Activated CD4-positive, alpha-beta memory T cell treated with anti-CD3 and anti-CD28 coated beads, Interleukin-2, amount 10 ng/mL, durations not matched to agents 7 days and 5 days (primary cell): Measurements from ENCODE around the gene RAB5B. TPM values are rescaled to one million over a fixed set of nuclear protein-coding genes. Genes with fewer than 3 reads are reported as not detected.
"Not testable (repeated sequence)": the region's sequence is repeated elsewhere in the genome, so short reads cannot be mapped to it uniquely, and the experiment has no call there.

Experiments
- CTCF ChIA-PET: fragments of 350-600 bp; sonication (Branson Sonifier 250); formaldehyde crosslinking; loops from one replicate; lab custom pipeline; 2021; ENCODE audit warnings: antibody characterized with exemption, inconsistent platforms; lab: Charles Lee
- POLR2A ChIA-PET: fragments of 350-600 bp; sonication (Branson Sonifier 250); formaldehyde crosslinking; loops from one replicate; lab custom pipeline; 2021; ENCODE audit warnings: antibody characterized with exemption; lab: Charles Lee
- DNase-seq: peaks from one replicate; pipeline ENCODE4 v3.0.0-alpha.2; 2020
- H3K27ac Mint-ChIP-seq: one replicate; pipeline ENCODE4 v1.8.0; 2021; ENCODE audit warnings: mild to moderate bottlenecking, mixed read lengths
- H3K27me3 Mint-ChIP-seq: one replicate; pipeline ENCODE4 v1.8.0; 2021; ENCODE audit warnings: mixed read lengths
- H3K36me3 Mint-ChIP-seq: one replicate; pipeline ENCODE4 v1.8.0; 2021; ENCODE audit warnings: low read depth, mixed read lengths
- H3K4me1 Mint-ChIP-seq: one replicate; pipeline ENCODE4 v1.8.0; 2021; ENCODE audit warnings: mixed read lengths
- H3K4me3 Mint-ChIP-seq: one replicate; pipeline ENCODE4 v1.8.0; 2021; ENCODE audit warnings: mild to moderate bottlenecking, mixed read lengths
- H3K9me3 Mint-ChIP-seq: one replicate; pipeline ENCODE4 v1.8.0; 2021; ENCODE audit warnings: mixed read lengths
- total RNA-seq, 2 experiments: library from RNA; stranded (reverse); gene quantifications; one replicate each; pipeline ENCODE4 v1.2.3, GENCODE V29; 2021

The RAB5B gene
- total RNA-seq, 2 experiments from 2014 or later = 70.1 to 71.5 TPM

DNA sequence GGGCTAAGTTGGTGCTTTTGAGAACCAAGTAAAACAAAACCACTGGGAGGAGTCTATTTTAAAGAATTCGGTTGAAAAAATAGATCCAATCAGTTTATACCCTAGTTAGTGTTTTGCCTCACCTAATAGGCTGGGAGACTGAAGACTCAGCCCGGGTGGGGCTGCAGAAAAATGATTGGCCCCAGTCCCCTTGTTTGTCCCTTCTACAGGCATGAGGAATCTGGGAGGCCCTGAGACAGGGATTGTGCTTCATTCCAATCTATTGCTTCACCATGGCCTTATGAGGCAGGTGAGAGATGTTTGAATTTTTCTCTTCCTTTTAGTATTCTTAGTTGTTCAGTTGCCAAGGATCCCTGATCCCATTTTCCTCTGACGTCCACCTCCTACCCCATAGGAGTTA lies 1.8 kb upstream of the RAB5B start:
- peaks cover 36% of the 10 kb centered on the region for H3K4me1 Mint-ChIP-seq
- H3K36me3 Mint-ChIP-seq = peaks cover 51% of the 10 kb centered on the region
- H3K27ac Mint-ChIP-seq = no peak overlapping the region
- no peak for DNase-seq
- POLR2A ChIA-PET = interaction anchor here (2.9 to 3.3 kb wide), 2 partner anchors 15 to 132 kb away, joined by 13 to 37 read pairs; partner anchors contain the start of gene PA2G4
- H3K4me3 Mint-ChIP-seq = no peak overlapping the region
- no peaks in the 10 kb centered on the region for H3K27me3 Mint-ChIP-seq
- no peaks in the 10 kb centered on the region for H3K9me3 Mint-ChIP-seq
- CTCF ChIA-PET = no interaction called here

DNA sequence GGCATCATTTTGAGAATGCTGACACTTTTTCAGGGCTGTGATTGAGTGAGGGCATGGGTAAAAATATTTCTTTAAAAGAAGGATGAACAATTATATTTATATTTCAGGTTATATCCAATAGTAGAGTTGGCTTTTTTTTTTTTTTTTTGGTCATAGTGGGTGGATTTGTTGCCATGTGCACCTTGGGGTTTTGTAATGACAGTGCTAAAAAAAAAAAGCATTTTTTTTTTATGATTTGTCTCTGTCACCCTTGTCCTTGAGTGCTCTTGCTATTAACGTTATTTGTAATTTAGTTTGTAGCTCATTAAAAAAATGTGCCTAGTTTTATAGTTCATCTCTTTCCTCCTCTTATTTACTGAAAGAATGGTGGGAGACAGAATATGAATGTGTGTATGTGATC lies 1.4 kb upstream of the RAB5B start:
- ChIA-PET POLR2A (interaction anchor here (2.9 to 3.3 kb wide), 2 partner anchors 16 to 131 kb away, joined by 13 to 37 read pairs; partner anchors contain the start of gene PA2G4), CTCF (no interaction called here)
- no peak overlapping the region for H3K27ac Mint-ChIP-seq
- peaks cover 38% of the 10 kb centered on the region for H3K4me1 Mint-ChIP-seq
- H3K36me3 Mint-ChIP-seq = peaks cover 50% of the 10 kb centered on the region
- no peak for DNase-seq
- H3K4me3 Mint-ChIP-seq = no peak overlapping the region
- H3K9me3 Mint-ChIP-seq = no peaks in the 10 kb centered on the region
- no peaks in the 10 kb centered on the region for H3K27me3 Mint-ChIP-seq

DNA sequence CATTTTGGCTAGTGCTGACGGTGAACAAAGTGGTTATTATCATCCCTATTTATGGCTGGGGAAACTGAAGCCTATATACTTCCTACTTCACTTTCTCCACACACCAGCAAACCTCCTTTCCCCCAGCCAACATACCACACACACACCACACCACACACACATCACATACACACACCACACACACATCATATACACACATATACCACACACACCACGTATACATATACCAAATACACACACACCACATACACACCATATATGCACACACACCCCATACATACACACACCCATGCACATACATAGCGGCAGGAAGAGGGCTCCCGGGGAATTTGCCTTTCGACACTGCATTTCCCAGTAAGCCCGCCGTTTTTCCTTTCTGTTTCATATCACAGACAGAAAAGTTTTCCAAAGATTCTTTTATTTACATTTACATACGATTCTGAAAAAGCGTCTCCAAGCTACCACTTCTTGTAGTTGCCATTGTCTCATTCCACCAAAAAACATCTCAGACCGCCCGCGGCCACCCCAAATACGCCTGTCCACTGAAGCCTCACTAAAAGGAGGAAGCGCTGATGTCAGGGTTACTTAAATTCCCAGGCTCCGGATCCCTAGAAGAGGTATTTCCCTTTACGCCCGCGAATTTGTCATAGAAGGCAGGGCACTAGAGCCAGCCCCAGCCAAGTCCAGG lies 823 bp upstream of the RAB5B start:
- Mint-ChIP-seq H3K27ac (no peak overlapping the region), H3K4me3 (no peak overlapping the region), H3K27me3 (no peaks in the 10 kb centered on the region), H3K9me3 (no peaks in the 10 kb centered on the region), H3K36me3 (peaks cover 44% of the 10 kb centered on the region), H3K4me1 (peaks cover 35% of the 10 kb centered on the region)
- CTCF ChIA-PET = interaction anchor here (0.7 to 3.6 kb wide), 23 partner anchors 9 to 1648 kb away, joined by 3 to 26 read pairs (median 7); partner anchors contain the start of genes BLOC1S1, COPZ1, ERBB3 and ORMDL2
- peak; percentile 19 for DNase-seq
- POLR2A ChIA-PET = interaction anchor here (0.6 to 3.3 kb wide), 26 partner anchors 9 to 386 kb away, joined by 3 to 37 read pairs (median 10); partner anchors contain the start of genes CD63, CNPY2, DGKA and DNAJC14

DNA sequence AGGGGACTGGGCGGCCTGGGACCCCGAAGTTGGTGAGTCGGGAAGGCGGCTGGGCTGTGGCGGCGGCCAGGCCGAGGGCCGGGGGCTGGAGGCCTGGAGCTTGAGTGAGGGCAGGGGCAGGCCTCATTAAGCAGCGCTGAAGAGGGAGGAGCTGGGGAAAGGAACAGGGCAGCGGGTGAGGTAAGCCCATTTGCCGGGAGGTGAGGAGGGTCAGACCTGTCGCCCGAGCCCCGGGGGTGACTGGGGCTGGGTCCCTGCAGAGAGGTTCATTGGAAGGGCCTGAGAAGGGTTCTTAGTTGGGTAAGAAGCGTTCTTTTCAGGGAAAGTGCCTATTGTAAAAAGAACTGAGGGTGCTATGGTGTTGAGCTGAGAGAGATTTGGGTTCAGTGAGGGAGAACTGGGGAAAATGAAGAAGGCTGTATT lies 441 bp downstream of the RAB5B start:
- H3K27ac Mint-ChIP-seq = no peak overlapping the region
- no peaks in the 10 kb centered on the region for H3K27me3 Mint-ChIP-seq
- no peak for DNase-seq
- H3K9me3 Mint-ChIP-seq = no peaks in the 10 kb centered on the region
- peaks cover 28% of the 10 kb centered on the region for H3K4me1 Mint-ChIP-seq
- no peak overlapping the region for H3K4me3 Mint-ChIP-seq
- CTCF ChIA-PET = interaction anchor here (0.5 to 3.6 kb wide), 28 partner anchors 8 to 1649 kb away, joined by 3 to 26 read pairs (median 6); partner anchors contain the start of genes BLOC1S1, COPZ1, DNAJC14 and ERBB3
- peaks cover 44% of the 10 kb centered on the region for H3K36me3 Mint-ChIP-seq
- POLR2A ChIA-PET = interaction anchor here (0.5 to 3.3 kb wide), 40 partner anchors 8 to 1536 kb away, joined by 3 to 37 read pairs (median 6); partner anchors contain the start of genes ANKRD52, CD63, CNPY2 and DGKA

DNA sequence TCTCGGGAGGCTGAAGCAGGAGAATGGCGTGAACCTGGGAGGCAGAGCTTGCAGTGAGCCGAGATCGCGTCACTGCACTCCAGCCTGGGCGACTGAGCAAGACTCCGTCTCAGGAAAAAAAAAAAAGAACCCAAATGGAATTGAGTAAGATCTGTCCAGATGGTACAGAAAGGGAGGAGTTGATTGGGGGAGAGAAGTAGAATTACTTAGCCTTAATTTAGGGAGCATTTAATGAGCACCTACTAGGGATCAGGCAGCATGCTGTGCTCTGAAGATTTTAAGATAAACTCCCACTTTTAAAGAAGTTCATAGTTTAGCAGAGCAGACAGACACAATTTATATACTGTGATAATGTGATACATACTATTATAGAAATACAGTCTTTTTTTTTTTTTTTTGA lies 4.5 kb downstream of the RAB5B start:
- Mint-ChIP-seq H3K4me1 (peaks cover 18% of the 10 kb centered on the region), H3K9me3 (no peaks in the 10 kb centered on the region), H3K27ac (no peak overlapping the region), H3K27me3 (no peaks in the 10 kb centered on the region), H3K36me3 (peaks cover 38% of the 10 kb centered on the region), H3K4me3 (no peak overlapping the region)
- ChIA-PET POLR2A (no interaction called here), CTCF (interaction anchor here (0.6 kb wide), 1 partner anchor 63 kb away, joined by 3 read pairs; no protein-coding TSS in a partner anchor)
- DNase-seq = no peak

DNA sequence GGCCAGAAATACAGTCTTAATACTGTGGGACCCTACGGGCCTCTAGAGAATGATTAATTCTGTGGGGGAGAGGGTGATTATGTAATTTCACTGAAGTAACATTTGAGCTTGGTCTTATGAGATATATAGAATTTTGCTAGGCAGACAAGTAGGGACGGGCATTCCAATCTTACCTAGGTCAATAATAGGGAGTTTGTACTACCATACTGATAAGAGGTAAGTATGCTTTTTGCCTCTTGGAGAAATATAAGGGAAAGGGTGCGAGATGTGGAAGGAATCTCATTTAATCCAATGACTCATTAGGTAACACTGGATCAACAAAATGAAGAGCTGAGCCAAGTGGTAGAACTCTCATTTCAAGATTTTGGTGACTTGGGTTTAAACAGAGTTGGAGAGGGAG lies 5.2 kb downstream of the RAB5B start:
- CTCF ChIA-PET = no interaction called here
- peaks cover 43% of the 10 kb centered on the region for H3K36me3 Mint-ChIP-seq
- H3K27me3 Mint-ChIP-seq = no peaks in the 10 kb centered on the region
- no peak for DNase-seq
- H3K4me1 Mint-ChIP-seq = peaks cover 18% of the 10 kb centered on the region
- no peak overlapping the region for H3K4me3 Mint-ChIP-seq
- H3K27ac Mint-ChIP-seq = no peak overlapping the region
- H3K9me3 Mint-ChIP-seq = no peaks in the 10 kb centered on the region
- POLR2A ChIA-PET = interaction anchor here (1.2 kb wide), 1 partner anchor 17 kb away, joined by 3 read pairs; no protein-coding TSS in a partner anchor

DNA sequence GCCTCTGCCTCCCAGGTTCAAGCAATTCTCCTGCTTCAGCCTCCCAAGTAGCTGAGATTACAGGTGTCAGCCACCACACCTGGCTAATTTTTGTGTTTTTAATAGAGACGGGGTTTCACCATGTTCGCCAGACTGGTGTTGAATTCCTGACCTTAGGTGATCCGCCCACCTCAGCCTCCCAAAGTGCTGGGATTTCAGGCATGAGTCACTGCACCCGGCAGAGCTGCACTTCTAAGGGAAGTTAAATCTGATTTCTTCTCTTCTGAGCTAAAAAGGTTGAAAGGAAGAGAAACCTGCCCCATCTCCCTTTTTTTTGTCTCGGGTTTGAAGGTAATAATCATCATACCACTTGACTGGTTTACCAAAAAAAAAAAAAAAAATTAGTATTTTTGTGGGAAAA lies 8.0 kb downstream of the RAB5B start:
- H3K9me3 Mint-ChIP-seq, H3K4me1 Mint-ChIP-seq, H3K4me3 Mint-ChIP-seq, H3K27ac Mint-ChIP-seq, H3K27me3 Mint-ChIP-seq, DNase-seq: not testable (repeated sequence)
- ChIA-PET POLR2A (interaction anchor here (1.7 to 2.0 kb wide), 2 partner anchors 8 to 14 kb away, joined by 4 to 15 read pairs; partner anchors contain the start of gene RAB5B), CTCF (interaction anchor here (1.4 to 3.9 kb wide), 4 partner anchors 8 to 26 kb away, joined by 3 to 32 read pairs (median 8); partner anchors contain the start of gene RAB5B)
- H3K36me3 Mint-ChIP-seq = peaks cover 33% of the 10 kb centered on the region

DNA sequence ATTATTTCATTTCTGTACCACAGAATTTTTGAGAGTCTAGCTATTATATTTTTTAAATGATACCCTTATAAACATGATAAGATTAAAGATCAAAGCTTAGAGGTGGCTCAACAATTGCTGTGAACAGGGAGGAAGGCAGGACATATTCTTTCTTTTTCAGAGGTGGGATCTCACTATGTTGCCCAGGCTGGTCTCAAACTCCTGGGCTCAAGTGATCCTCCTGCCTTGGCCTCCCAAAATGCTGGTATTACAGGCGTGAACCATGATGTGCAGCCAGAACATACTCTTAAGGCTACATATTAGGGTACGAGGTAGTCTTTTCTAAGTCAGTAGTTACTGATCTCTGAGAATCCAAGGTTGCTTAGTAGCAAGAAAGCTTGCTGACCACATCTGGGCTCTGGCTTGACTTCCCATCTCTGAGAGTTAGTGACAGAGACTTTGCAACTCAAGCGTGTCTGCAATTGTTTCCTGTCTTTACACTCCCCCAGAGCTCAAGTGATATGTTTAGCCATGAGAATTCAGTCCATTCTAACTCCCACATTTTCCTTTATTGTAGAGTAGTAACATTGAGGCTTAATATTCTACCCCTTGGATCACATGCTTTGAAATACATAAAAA lies 8.6 kb downstream of the RAB5B start:
- Mint-ChIP-seq H3K27ac (no peak overlapping the region), H3K36me3 (peaks cover 36% of the 10 kb centered on the region), H3K4me3 (no peak overlapping the region), H3K27me3 (no peaks in the 10 kb centered on the region), H3K4me1 (peaks cover 5% of the 10 kb centered on the region), H3K9me3 (no peaks in the 10 kb centered on the region)
- no peak for DNase-seq
- ChIA-PET CTCF (interaction anchor here (0.6 to 3.9 kb wide), 7 partner anchors 9 to 229 kb away, joined by 3 to 32 read pairs (median 5); partner anchors contain the start of genes RAB5B and SUOX), POLR2A (interaction anchor here (0.7 to 2.0 kb wide), 4 partner anchors 8 to 54 kb away, joined by 3 to 15 read pairs (median 4); partner anchors contain the start of genes RAB5B and SUOX)

DNA sequence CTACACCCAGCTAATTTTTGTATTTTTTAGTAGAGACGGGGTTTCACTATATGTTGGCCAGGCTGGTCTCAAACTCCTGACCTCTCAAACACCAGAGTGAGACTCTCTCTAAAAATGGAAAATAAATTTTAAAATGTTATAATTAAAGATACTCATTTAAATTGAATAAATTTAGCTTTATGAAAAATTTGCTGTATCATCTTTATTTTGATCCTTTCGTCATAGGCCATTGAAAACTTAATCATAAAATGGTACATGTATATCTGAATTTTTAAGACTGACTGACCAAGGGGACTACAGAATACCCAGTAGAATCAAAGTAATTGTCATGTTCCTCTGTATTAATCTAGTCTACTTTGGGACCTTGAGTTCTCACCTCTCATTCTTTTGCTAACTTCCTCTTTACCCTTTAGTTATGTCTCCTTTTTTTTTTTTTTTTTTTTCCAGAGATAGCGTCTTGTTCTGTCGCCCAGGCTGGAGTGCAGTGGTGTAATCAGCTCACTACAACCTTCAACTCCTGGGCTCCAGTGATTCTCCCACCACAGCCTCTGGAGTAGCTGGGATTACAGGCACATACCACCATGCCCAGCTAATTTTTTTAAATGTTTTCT lies 9.5 kb downstream of the RAB5B start:
- no peak for DNase-seq
- CTCF ChIA-PET = interaction anchor here (0.6 to 3.9 kb wide), 7 partner anchors 10 to 1736 kb away, joined by 3 to 32 read pairs (median 5); partner anchors contain the start of genes RAB5B and SUOX
- H3K9me3 Mint-ChIP-seq = no peaks in the 10 kb centered on the region
- peaks cover 39% of the 10 kb centered on the region for H3K36me3 Mint-ChIP-seq
- no peak overlapping the region for H3K27ac Mint-ChIP-seq
- no peaks in the 10 kb centered on the region for H3K27me3 Mint-ChIP-seq
- POLR2A ChIA-PET = interaction anchor here (0.8 to 2.0 kb wide), 2 partner anchors 9 to 14 kb away, joined by 3 to 15 read pairs; partner anchors contain the start of genes RAB5B and SUOX
- H3K4me1 Mint-ChIP-seq = peaks cover 2% of the 10 kb centered on the region
- no peak overlapping the region for H3K4me3 Mint-ChIP-seq

DNA sequence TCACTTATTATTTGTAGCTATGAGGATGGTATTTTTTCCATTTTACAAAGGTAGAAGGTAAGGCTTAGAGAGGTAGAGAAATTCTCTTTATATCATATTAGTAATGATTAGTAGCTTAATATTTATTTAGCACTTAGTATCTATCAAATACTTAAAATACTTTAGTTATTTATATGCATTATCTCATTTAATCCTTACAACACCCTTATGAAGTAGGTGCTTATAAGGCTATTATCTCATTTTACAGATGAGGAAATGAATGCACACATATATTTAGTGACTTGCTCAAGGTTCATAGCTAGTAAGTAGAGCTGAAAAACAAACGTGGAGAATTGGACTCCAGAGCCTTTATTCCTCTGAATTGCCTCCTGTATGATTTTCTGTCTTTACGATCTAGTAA lies 11.0 kb downstream of the RAB5B start:
- no peaks in the 10 kb centered on the region for H3K4me1 Mint-ChIP-seq
- DNase-seq = no peak
- H3K27ac Mint-ChIP-seq = no peak overlapping the region
- peaks cover 44% of the 10 kb centered on the region for H3K36me3 Mint-ChIP-seq
- H3K27me3 Mint-ChIP-seq = no peaks in the 10 kb centered on the region
- no peak overlapping the region for H3K4me3 Mint-ChIP-seq
- no peaks in the 10 kb centered on the region for H3K9me3 Mint-ChIP-seq
- ChIA-PET CTCF (interaction anchor here (1.2 to 3.9 kb wide), 5 partner anchors 9 to 62 kb away, joined by 3 to 32 read pairs (median 9); partner anchors contain the start of genes RAB5B and SUOX), POLR2A (interaction anchor here (1.0 to 1.6 kb wide), 5 partner anchors 11 to 57 kb away, joined by 3 to 11 read pairs (median 3); partner anchors contain the start of genes PYM1 and RAB5B)

DNA sequence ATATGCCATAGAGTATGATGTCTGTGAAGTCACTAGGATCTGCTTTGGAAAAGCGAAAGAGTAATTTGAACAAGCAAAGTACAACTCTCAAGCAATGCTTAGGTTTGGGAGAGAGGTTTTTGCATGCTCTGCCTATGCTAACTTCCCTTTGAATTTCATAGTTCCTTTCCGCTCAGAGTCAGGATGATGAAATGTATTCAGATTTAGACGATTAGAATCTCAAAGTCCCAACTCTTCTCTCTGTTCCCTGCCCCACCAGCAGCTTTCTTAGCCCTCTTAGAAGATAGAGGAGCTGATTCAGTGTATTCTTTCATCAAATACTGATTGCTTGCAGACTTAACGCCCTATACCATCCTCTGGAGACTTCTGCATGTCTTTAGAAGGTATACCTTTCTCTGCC lies 11.5 kb downstream of the RAB5B start:
- no peaks in the 10 kb centered on the region for H3K27me3 Mint-ChIP-seq
- DNase-seq = no peak
- ChIA-PET POLR2A (interaction anchor here (1.0 to 1.6 kb wide), 5 partner anchors 11 to 58 kb away, joined by 3 to 11 read pairs (median 4); partner anchors contain the start of genes PYM1 and RAB5B), CTCF (interaction anchor here (1.2 to 3.9 kb wide), 5 partner anchors 9 to 62 kb away, joined by 3 to 32 read pairs (median 9); partner anchors contain the start of genes RAB5B and SUOX)
- H3K4me1 Mint-ChIP-seq = no peaks in the 10 kb centered on the region
- H3K4me3 Mint-ChIP-seq = no peak overlapping the region
- H3K9me3 Mint-ChIP-seq = no peaks in the 10 kb centered on the region
- H3K27ac Mint-ChIP-seq = no peak overlapping the region
- H3K36me3 Mint-ChIP-seq = peaks cover 45% of the 10 kb centered on the region

DNA sequence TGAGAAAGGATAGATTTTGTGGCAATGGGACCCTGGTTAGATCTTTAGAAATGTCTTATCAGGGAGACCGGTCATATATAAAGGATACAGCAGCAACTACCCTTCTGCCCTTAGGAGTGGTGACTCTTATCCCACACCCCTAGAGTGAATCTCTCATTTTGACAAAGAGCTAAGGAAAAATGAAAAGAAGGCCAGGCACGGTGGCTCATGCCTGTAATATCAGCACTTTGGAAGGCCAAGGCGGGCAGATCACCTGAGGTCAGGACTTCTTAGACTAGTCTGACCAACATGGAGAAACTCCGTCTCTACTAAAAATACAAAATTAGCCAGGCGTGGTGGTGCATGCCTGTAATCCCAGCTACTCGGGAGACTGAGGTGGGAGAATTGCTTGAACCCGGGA lies 12.1 kb downstream of the RAB5B start:
- H3K27me3 Mint-ChIP-seq, H3K27ac Mint-ChIP-seq, H3K4me3 Mint-ChIP-seq, DNase-seq, H3K9me3 Mint-ChIP-seq, H3K4me1 Mint-ChIP-seq: not testable (repeated sequence)
- POLR2A ChIA-PET = interaction anchor here (1.1 to 1.6 kb wide), 3 partner anchors 10 to 58 kb away, joined by 3 to 5 read pairs (median 4); partner anchors contain the start of gene PYM1
- H3K36me3 Mint-ChIP-seq = peaks cover 46% of the 10 kb centered on the region
- CTCF ChIA-PET = interaction anchor here (1.5 to 2.7 kb wide), 3 partner anchors 8 to 11 kb away, joined by 3 to 14 read pairs (median 6); partner anchors contain the start of gene RAB5B
